Prostate gland (tissue), 2 donors: ENCODE data around the gene TRAPPC14.
"Not testable (repeated sequence)": the region's sequence is repeated elsewhere in the genome, so short reads cannot be mapped to it uniquely, and the experiment has no call there.

Experiments
- CTCF ChIP-seq, 4 experiments: fragments of 200-600 bp in 2 of 4; fragments of 450-650 bp in 2 of 4; sonication (generic) in 2 of 4; IDR thresholded peaks; 1 replicate in 3 of 4; 2 replicates in 1 of 4; pipeline ENCODE4 v1.5.1; 2016 to 2019; ENCODE audit warnings: antibody characterized with exemption in 4 of 4, mild to moderate bottlenecking in 2 of 4, moderate library complexity in 2 of 4
- POLR2A ChIP-seq: fragments of 450-650 bp; IDR thresholded peaks from one replicate; pipeline ENCODE4 v1.6.1; 2016; ENCODE audit warnings: antibody characterized with exemption, mild to moderate bottlenecking

- not testable (repeated sequence) for TF ChIP-seq POLR2A; CTCF (IDR thresholded peaks at IDR 0.05)
Observed at GRCh38 chr7:100183090-100183489, 24.6 kb upstream of the TRAPPC14 start.
